Breast epithelium (tissue), 3 donors: Measurements from ENCODE around the gene RTL5.

Source experiments
- POLR2A ChIP-seq: fragments of 450-650 bp; IDR thresholded peaks from one replicate; pipeline ENCODE4 v1.6.1; 2016; ENCODE audit warnings: antibody characterized with exemption, mild to moderate bottlenecking, moderate library complexity
- TF ChIP-seq, protein P1 (sequence below), 3 donors: fragments of 450-650 bp; IDR thresholded peaks; one replicate each; pipeline ENCODE4 v1.5.1; 2016 to 2017; ENCODE audit warnings: antibody characterized with exemption in 3 of 3, mild to moderate bottlenecking in 3 of 3, moderate library complexity in 3 of 3

DNA sequence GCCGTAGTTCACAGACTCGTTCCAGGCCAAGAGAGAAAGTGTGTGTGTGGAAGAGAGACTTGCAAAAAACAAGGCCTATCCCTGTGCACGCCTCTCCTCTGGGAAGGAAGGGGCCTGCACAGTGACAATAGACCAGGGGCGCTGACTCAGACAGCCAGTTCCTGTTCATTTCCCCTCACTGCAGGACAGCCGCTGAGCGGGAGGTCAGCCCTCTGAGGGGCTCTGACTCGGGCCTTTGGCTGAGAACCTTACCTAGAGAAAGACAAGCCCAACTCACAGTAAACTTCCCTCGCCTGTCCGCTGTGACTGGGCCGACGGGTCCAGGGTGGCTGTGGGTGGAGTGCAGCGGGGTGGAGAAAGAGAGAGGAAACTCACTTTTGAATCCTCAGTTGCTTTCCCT is 52.1 kb downstream of the RTL5 start:
- TF ChIP-seq, protein P1, sequence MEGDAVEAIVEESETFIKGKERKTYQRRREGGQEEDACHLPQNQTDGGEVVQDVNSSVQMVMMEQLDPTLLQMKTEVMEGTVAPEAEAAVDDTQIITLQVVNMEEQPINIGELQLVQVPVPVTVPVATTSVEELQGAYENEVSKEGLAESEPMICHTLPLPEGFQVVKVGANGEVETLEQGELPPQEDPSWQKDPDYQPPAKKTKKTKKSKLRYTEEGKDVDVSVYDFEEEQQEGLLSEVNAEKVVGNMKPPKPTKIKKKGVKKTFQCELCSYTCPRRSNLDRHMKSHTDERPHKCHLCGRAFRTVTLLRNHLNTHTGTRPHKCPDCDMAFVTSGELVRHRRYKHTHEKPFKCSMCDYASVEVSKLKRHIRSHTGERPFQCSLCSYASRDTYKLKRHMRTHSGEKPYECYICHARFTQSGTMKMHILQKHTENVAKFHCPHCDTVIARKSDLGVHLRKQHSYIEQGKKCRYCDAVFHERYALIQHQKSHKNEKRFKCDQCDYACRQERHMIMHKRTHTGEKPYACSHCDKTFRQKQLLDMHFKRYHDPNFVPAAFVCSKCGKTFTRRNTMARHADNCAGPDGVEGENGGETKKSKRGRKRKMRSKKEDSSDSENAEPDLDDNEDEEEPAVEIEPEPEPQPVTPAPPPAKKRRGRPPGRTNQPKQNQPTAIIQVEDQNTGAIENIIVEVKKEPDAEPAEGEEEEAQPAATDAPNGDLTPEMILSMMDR (IDR thresholded peaks at IDR 0.05): no peak
- TF ChIP-seq POLR2A: no peak
